OCI-LY3 (cell line): Measurements from ENCODE around the gene ARMC9.

Experiments
- CTCF ChIP-seq: fragments of 200-600, 300-600 bp; sonication (generic); IDR thresholded peaks from 2 replicates; pipeline ENCODE4 v1.5.1; 2014; ENCODE audit warnings: antibody characterized with exemption, low read length, low read depth
- EZH2phosphoT487 ChIP-seq: fragments of 200-600 bp; shearing (Covaris generic); IDR thresholded peaks from 2 replicates; pipeline ENCODE4 v1.6.1; 2018; ENCODE audit warnings: antibody characterized with exemption, mixed run types, low read depth

- no peak for TF ChIP-seq CTCF
- TF ChIP-seq EZH2phosphoT487: no peak
Observed at GRCh38 chr2:231423176-231423575, 224.7 kb downstream of the ARMC9 start.
